ENCODE measurements around the gene SLC29A3.
"Not testable (repeated sequence)": the region's sequence is repeated elsewhere in the genome, so short reads cannot be mapped to it uniquely, and the experiment has no call there.

SLC29A3 gene

GRCh38 chr10:71344993-71345480 is 26.0 kb downstream of the SLC29A3 start:
- DNase-seq = no peak

GRCh38 chr10:71345694-71346093 is 26.6 kb downstream of the SLC29A3 start:
- DNase-seq = no peak

GRCh38 chr10:71346731-71347130 is 27.7 kb downstream of the SLC29A3 start:
- no peak for DNase-seq

- DNase-seq = no peak
These were observed 28.7 kb downstream of the SLC29A3 start for GRCh38 chr10:71347587-71348395.

- DNase-seq = no peak
These were observed 29.8 kb downstream of the SLC29A3 start for GRCh38 chr10:71348850-71349249.

GRCh38 chr10:71349406-71349805 is 30.3 kb downstream of the SLC29A3 start:
- DNase-seq = no peak

GRCh38 chr10:71351087-71351486 is 32.0 kb downstream of the SLC29A3 start:
- no peak for DNase-seq

GRCh38 chr10:71351628-71352319 is 32.7 kb downstream of the SLC29A3 start:
- peak in 4 of 56 donors; percentile 13 to 28 (median 21) for DNase-seq

GRCh38 chr10:71353639-71354038 is 34.6 kb downstream of the SLC29A3 start:
- no peak for DNase-seq

- no peak for DNase-seq
These were observed 35.7 kb downstream of the SLC29A3 start for GRCh38 chr10:71354776-71355175.

GRCh38 chr10:71355886-71356285 is 36.8 kb downstream of the SLC29A3 start:
- DNase-seq = no peak

GRCh38 chr10:71357792-71358265 is 38.8 kb downstream of the SLC29A3 start:
- no peak for DNase-seq

- no peak for DNase-seq
These were observed 39.2 kb downstream of the SLC29A3 start for GRCh38 chr10:71358277-71358676.

- DNase-seq = not testable (repeated sequence)
These were observed 39.8 kb downstream of the SLC29A3 start for GRCh38 chr10:71358906-71359305.

- peak in 3 of 56 donors; percentile 16 to 21 (median 20) for DNase-seq
These were observed 40.4 kb downstream of the SLC29A3 start for GRCh38 chr10:71359364-71360046.

- no peak for DNase-seq
These were observed 41.7 kb downstream of the SLC29A3 start for GRCh38 chr10:71360735-71361134.

- no peak for DNase-seq
These were observed 42.5 kb downstream of the SLC29A3 start for GRCh38 chr10:71361581-71361980.

GRCh38 chr10:71362141-71362540 is 43.1 kb downstream of the SLC29A3 start:
- DNase-seq = no peak

- DNase-seq = no peak
These were observed 44.9 kb downstream of the SLC29A3 start for GRCh38 chr10:71363936-71364335.

GRCh38 chr10:71365366-71365765 is 46.3 kb downstream of the SLC29A3 start:
- no peak for DNase-seq

GRCh38 chr10:71366690-71367089 is 47.6 kb downstream of the SLC29A3 start:
- peak in 3 of 56 donors; percentile 8 to 23 (median 21) for DNase-seq

GRCh38 chr10:71367271-71367670 is 48.2 kb downstream of the SLC29A3 start:
- DNase-seq = no peak

Measured in nucleus accumbens (tissue), 56 donors.